OCI-LY1 (cell line): ENCODE data around the gene STAB1.

Source experiments
- EZH2 ChIP-seq: fragments of 200-600 bp; sonication (generic), shearing (Covaris generic); IDR thresholded peaks from 2 replicates; pipeline ENCODE4 v1.8.0; 2017; ENCODE audit warnings: borderline replicate concordance, mixed run types, mild to moderate bottlenecking, antibody characterized with exemption, low read length, moderate library complexity, mixed read lengths
- TF ChIP-seq, protein P1 (sequence below): fragments of 200-600 bp; sonication (generic), shearing (Covaris generic); IDR thresholded peaks from 2 replicates; pipeline ENCODE4 v1.5.1; 2017; ENCODE audit warnings: mild to moderate bottlenecking, antibody characterized with exemption, low read length, moderate library complexity, mixed read lengths

DNA sequence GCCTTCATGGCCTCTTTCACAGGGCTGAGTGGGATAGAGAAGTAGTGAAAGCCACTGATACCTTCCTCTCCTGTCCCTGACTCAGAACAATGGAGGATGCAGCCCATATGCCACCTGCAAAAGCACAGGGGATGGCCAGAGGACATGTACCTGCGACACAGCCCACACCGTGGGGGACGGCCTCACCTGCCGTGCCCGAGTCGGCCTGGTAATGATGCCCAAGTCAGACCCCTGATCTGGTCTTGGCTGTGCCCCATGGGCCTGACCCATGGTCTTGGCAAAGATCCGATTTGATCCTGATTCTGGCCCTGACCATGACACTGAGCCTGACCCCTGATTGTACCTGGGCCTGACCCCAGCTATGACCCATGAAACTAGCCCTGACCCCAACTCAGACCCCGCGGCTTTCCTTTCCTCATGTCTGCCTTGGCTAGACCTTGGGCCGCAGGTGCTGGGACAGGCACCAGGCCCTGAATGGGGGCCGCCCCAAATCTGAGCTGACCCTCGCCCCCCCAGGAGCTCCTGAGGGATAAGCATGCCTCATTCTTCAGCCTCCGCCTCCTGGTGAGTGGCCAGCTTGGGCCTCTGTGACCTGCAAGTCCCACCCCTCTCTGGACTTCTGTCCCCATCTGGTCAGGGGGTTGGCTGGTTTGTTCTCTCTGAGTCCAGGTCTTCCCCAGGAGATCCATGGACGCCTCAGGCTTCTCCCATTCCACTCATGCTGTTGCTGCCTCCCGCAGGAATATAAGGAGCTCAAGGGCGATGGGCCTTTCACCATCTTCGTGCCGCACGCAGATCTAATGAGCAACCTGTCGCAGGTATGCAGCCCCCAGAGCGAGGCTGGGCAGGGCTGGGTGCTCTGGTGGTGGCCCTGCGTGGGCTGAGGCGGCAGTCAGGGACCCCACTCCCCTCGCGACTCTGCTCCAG lies 22.9 kb downstream of the STAB1 start:
- TF ChIP-seq, protein P1, sequence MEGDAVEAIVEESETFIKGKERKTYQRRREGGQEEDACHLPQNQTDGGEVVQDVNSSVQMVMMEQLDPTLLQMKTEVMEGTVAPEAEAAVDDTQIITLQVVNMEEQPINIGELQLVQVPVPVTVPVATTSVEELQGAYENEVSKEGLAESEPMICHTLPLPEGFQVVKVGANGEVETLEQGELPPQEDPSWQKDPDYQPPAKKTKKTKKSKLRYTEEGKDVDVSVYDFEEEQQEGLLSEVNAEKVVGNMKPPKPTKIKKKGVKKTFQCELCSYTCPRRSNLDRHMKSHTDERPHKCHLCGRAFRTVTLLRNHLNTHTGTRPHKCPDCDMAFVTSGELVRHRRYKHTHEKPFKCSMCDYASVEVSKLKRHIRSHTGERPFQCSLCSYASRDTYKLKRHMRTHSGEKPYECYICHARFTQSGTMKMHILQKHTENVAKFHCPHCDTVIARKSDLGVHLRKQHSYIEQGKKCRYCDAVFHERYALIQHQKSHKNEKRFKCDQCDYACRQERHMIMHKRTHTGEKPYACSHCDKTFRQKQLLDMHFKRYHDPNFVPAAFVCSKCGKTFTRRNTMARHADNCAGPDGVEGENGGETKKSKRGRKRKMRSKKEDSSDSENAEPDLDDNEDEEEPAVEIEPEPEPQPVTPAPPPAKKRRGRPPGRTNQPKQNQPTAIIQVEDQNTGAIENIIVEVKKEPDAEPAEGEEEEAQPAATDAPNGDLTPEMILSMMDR, result no peak
- no peak for TF ChIP-seq EZH2
